ENCODE measurements around the gene CRP. TPM values are rescaled to one million over a fixed set of nuclear protein-coding genes. Genes with fewer than 3 reads are reported as not detected.

CRP gene
- total RNA-seq, 1 experiment from 2014 or later: not detected

GRCh38 chr1:159668739-159669138 is 45.6 kb downstream of the CRP start:
- ATAC-seq (no peak), DNase-seq (no peak)
- Histone ChIP-seq H3K36me3 (ENCODE audit: low read depth, low read length) (no peaks in the 10 kb centered on the region), H3F3A (ENCODE audit: low read length, unreplicated experiment) (no peaks in the 10 kb centered on the region), H3K27me3 (ENCODE audit: low read length) (peaks cover 64% of the 10 kb centered on the region), H3K4me3 (ENCODE audit: low read length) (no peak overlapping the region), H3K27ac (ENCODE audit: low read length) (no peak overlapping the region), H3K9me2 (replicated peaks; ENCODE audit: low read length) (no peaks in the 10 kb centered on the region), H3K79me2 (ENCODE audit: low read length) (no peaks in the 10 kb centered on the region), H3K9ac (ENCODE audit: low read length) (no peak overlapping the region), H3K9me3 (ENCODE audit: low read length) (no peaks in the 10 kb centered on the region), H2AFZ (ENCODE audit: low read length) (no peak overlapping the region), H4K20me1 (ENCODE audit: low read length) (no peaks in the 10 kb centered on the region), H3K4me2 (ENCODE audit: low read length) (no peak overlapping the region), H3K4me1 (ENCODE audit: insufficient read depth, low read length) (no peaks in the 10 kb centered on the region)
- ChIA-PET POLR2A (ENCODE audit: unreplicated experiment) (interaction anchor here (0.6 kb wide), 1 partner anchor 41 kb away, joined by 4 read pairs; no protein-coding TSS in a partner anchor), CTCF (no interaction called here)
- intact Hi-C loops (cut with micrococcal nuclease): no loop called here
- TF ChIP-seq CTCF (conservative IDR thresholded peaks at IDR 0.05; ENCODE audit: low read depth, low read length) (no peak), EZH2 (IDR thresholded peaks at IDR 0.05; ENCODE audit: low read length, unreplicated experiment) (no peak), EZH2phosphoT487 (IDR thresholded peaks at IDR 0.05; ENCODE audit: borderline replicate concordance, low read length) (no peak)
- BruUV-seq (replicated peaks): no TSS peak

- BruUV-seq (replicated peaks): no TSS peak
- H3K27me3 ChIP-seq (ENCODE audit: low read length): peaks cover 74% of the 10 kb centered on the region
- no peaks in the 10 kb centered on the region for H3K4me1 ChIP-seq (ENCODE audit: insufficient read depth, low read length)
- no peak overlapping the region for H3K4me3 ChIP-seq (ENCODE audit: low read length)
- CTCF ChIA-PET: interaction anchor here (0.7 kb wide), 1 partner anchor 434 kb away, joined by 3 read pairs; no protein-coding TSS in a partner anchor
- TF ChIP-seq CTCF (conservative IDR thresholded peaks at IDR 0.05; ENCODE audit: low read depth, low read length) (no peak), EZH2phosphoT487 (IDR thresholded peaks at IDR 0.05; ENCODE audit: borderline replicate concordance, low read length) (no peak), EZH2 (IDR thresholded peaks at IDR 0.05; ENCODE audit: low read length, unreplicated experiment) (no peak)
- no peak overlapping the region for H3K9ac ChIP-seq (ENCODE audit: low read length)
- H4K20me1 ChIP-seq (ENCODE audit: low read length): no peaks in the 10 kb centered on the region
- no peak overlapping the region for H3K4me2 ChIP-seq (ENCODE audit: low read length)
- no peaks in the 10 kb centered on the region for H3F3A ChIP-seq (ENCODE audit: low read length, unreplicated experiment)
- no peak for DNase-seq
- intact Hi-C loops (cut with micrococcal nuclease): no loop called here
- no peak overlapping the region for H2AFZ ChIP-seq (ENCODE audit: low read length)
- H3K36me3 ChIP-seq (ENCODE audit: low read depth, low read length): no peaks in the 10 kb centered on the region
- H3K9me3 ChIP-seq (ENCODE audit: low read length): no peaks in the 10 kb centered on the region
- no peak overlapping the region for H3K27ac ChIP-seq (ENCODE audit: low read length)
- POLR2A ChIA-PET (ENCODE audit: unreplicated experiment): no interaction called here
- ATAC-seq: no peak
- H3K9me2 ChIP-seq (replicated peaks; ENCODE audit: low read length): no peaks in the 10 kb centered on the region
- H3K79me2 ChIP-seq (ENCODE audit: low read length): no peaks in the 10 kb centered on the region
Measured at GRCh38 chr1:159664247-159664646, 50.1 kb downstream of the CRP start.

- BruUV-seq (replicated peaks): no TSS peak
- no peaks in the 10 kb centered on the region for H3K9me3 ChIP-seq (ENCODE audit: low read length)
- no peak overlapping the region for H3K4me2 ChIP-seq (ENCODE audit: low read length)
- H4K20me1 ChIP-seq (ENCODE audit: low read length): no peaks in the 10 kb centered on the region
- no peak overlapping the region for H3K4me3 ChIP-seq (ENCODE audit: low read length)
- no peak for TF ChIP-seq EZH2phosphoT487 (IDR thresholded peaks at IDR 0.05; ENCODE audit: borderline replicate concordance, low read length)
- TF ChIP-seq EZH2 (IDR thresholded peaks at IDR 0.05; ENCODE audit: low read length, unreplicated experiment): no peak
- TF ChIP-seq CTCF (conservative IDR thresholded peaks at IDR 0.05; ENCODE audit: low read depth, low read length): no peak
- no peak overlapping the region for H3K9ac ChIP-seq (ENCODE audit: low read length)
- no peak overlapping the region for H3K27ac ChIP-seq (ENCODE audit: low read length)
- H2AFZ ChIP-seq (ENCODE audit: low read length): no peak overlapping the region
- no peaks in the 10 kb centered on the region for H3F3A ChIP-seq (ENCODE audit: low read length, unreplicated experiment)
- CTCF ChIA-PET: no interaction called here
- H3K36me3 ChIP-seq (ENCODE audit: low read depth, low read length): no peaks in the 10 kb centered on the region
- POLR2A ChIA-PET (ENCODE audit: unreplicated experiment): no interaction called here
- H3K4me1 ChIP-seq (ENCODE audit: insufficient read depth, low read length): no peaks in the 10 kb centered on the region
- no peak for ATAC-seq
- H3K79me2 ChIP-seq (ENCODE audit: low read length): no peaks in the 10 kb centered on the region
- peaks cover 75% of the 10 kb centered on the region for H3K27me3 ChIP-seq (ENCODE audit: low read length)
- DNase-seq: no peak
- no peaks in the 10 kb centered on the region for H3K9me2 ChIP-seq (replicated peaks; ENCODE audit: low read length)
- intact Hi-C loops (cut with micrococcal nuclease): no loop called here
Measured at GRCh38 chr1:159663552-159663951, 50.8 kb downstream of the CRP start.

Other genes with a start within 250 kb of the CRP start
- gene OR10J5, start 178.6 kb downstream of the CRP start, total RNA-seq (2014; rRNA removed): not detected in 2 replicates
- gene APCS, start 126.8 kb downstream of the CRP start, total RNA-seq (2014; rRNA removed): not detected in 2 replicates
- 20.4 and 27.6 TPM in 2 replicates for gene DUSP23, start 66.4 kb upstream of the CRP start, total RNA-seq (2014; rRNA removed)
- gene FCRL6, start 87.8 kb upstream of the CRP start, total RNA-seq (2014; rRNA removed): not detected in 2 replicates
- not detected in 2 replicates for gene SLAMF8, start 112.3 kb upstream of the CRP start, total RNA-seq (2014; rRNA removed)
- gene VSIG8, start 148.1 kb upstream of the CRP start, total RNA-seq (2014; rRNA removed): 0.29 and 0.47 TPM in 2 replicates
- 1.6 and 4.8 TPM in 2 replicates for gene CFAP45, start 185.6 kb upstream of the CRP start, total RNA-seq (2014; rRNA removed)
- 1,281 and 1,584 TPM in 2 replicates for gene TAGLN2, start 210.9 kb upstream of the CRP start, total RNA-seq (2014; rRNA removed)
- 15.6 and 19.9 TPM in 2 replicates for gene IGSF9, start 231.0 kb upstream of the CRP start, total RNA-seq (2014; rRNA removed)
- 5.9 and 8.7 TPM in 2 replicates for gene SLAMF9, start 239.6 kb upstream of the CRP start, total RNA-seq (2014; rRNA removed)